Measurements from ENCODE around the gene KIF2A.

The KIF2A gene

DNA sequence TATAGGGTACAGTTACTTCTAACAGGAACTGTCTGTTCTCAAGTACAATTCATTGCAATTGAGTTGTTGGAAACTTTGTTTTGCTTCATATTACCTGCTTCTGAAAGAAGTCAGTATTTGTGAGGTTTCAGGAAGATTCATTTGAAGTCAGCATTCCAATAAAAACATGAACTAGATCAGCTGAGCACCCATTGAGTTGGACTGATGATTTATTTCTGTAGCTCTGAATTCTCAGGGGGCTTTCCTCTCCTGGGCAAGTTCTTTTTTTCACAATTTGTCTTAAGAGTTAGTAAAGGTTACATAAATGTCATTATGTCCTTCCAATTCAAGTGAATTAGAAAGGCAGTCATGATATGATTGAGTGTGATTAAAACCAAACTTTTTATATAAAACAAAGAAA lies 16.2 kb upstream of the KIF2A start:
- no peak for DNase-seq (ENCODE audit: extremely low read depth in 1 of 2, low read depth in 1 of 2)

DNA sequence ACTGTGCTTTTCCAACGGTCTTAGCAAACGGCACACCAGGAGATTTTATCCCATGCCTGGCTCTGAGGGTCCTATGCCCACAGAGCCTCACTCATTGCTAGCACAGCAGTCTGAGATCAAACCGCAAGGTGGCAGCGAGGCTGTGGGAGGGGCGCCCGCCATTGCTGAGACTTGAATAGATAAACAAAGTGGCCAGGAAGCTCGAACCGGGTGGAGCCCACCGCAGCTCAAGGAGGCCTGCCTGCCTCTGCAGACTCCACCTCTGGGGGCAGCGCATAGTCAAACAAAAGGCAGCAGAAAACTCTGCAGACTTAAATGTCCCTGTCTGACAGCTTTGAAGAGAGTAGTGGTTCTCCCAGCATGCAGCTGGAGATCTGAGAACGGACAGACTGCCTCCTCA lies 14.2 kb upstream of the KIF2A start:
- DNase-seq (ENCODE audit: extremely low read depth in 1 of 2, low read depth in 1 of 2) = peak; percentile 26 to 58

DNA sequence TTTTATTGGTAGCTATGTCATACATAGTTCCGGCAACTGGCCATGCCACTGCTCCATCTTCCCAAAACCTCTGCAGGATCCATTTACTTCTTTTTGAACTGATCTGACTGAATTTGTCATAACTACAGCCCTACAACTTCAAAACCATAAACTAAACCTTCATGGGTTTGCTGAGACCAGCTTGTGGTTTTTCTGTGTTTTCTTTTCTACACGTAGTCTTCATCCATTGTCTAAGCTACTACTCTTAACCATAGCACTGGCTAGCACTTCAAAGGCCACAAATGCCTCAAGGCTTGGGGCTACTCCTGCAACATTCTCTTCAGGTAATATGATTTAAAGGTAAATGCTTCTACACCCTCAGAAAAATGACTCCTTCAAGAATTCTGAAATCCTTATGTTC lies 9.0 kb upstream of the KIF2A start:
- no peak for DNase-seq (ENCODE audit: extremely low read depth in 1 of 2, low read depth in 1 of 2)

DNA sequence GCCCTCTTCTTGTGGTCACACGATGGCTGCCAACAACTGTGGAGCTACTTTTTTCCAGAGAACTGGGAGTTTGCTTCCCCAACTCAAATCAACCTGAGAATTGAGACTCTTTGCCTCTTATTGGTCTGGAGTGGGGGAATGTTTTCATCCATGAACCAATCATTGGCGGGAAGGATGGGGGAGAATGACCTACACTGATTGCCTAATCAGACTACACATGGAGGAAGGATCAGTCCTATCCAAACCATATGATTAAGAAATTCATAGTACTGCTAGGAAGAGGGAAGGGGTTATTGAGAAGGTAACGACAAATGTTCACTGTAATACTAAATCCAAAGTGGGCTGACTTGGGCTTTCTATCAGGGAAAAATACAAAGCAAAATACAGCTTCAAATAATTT lies 7.9 kb upstream of the KIF2A start:
- no peak for DNase-seq (ENCODE audit: extremely low read depth in 1 of 2, low read depth in 1 of 2)

DNA sequence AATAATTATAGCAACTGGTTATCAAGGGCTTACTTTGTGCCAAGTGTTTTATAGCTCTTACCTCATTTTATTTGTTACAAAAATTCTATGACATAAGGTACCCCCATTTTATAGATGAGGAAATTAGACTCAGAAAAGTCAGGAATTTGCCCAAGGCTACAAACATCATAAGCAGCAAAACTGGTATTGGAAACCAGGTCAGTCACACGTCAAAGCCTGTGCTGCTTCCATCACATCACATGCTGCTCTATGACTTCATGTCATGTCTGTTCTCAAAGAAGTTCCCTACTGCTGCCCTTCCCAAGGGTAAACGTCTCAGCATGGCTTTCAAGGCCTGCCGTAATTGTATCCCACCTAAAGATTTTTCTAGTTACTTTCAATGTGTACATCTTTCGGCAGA lies 6.9 kb upstream of the KIF2A start:
- DNase-seq (ENCODE audit: extremely low read depth in 1 of 2, low read depth in 1 of 2) = no peak

DNA sequence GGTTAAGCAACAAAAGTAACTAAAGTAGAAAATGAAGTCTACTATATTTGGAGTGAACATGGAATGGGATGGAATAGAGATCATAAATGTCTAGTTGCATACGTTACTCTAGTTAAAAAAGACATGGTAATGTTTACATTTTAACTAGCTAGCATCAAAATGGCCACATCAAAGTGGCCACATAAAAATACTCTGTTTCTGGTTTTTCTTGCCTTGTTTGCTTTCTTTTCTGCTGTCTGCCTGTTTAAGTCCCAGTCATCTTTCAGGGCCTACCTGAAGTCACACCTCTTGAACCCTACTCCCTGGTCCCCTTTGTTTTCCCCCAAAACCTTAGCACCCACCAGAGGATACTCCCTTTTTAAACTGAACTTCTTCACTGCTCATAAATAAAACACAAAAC lies 6.4 kb upstream of the KIF2A start:
- DNase-seq (ENCODE audit: extremely low read depth in 1 of 2, low read depth in 1 of 2) = no peak

DNA sequence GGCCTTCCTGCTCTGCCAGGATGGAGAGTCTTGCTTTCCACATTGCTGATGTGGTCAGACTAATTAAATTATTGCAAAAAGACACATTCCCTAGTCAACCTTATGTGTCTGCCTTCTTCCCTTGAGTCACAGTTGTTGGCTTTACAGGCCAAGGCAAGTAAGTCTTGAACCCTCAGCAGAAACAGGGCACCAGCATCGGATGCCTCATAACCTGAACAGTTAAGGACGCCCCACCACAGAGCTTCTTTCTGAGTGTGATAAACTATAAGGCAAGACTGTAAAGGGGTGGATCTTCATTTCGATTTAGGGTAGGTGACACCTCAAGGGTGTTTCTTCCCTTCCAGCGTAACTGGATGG lies 670 bp upstream of the KIF2A start:
- DNase-seq (ENCODE audit: extremely low read depth in 1 of 2, low read depth in 1 of 2) = no peak

DNA sequence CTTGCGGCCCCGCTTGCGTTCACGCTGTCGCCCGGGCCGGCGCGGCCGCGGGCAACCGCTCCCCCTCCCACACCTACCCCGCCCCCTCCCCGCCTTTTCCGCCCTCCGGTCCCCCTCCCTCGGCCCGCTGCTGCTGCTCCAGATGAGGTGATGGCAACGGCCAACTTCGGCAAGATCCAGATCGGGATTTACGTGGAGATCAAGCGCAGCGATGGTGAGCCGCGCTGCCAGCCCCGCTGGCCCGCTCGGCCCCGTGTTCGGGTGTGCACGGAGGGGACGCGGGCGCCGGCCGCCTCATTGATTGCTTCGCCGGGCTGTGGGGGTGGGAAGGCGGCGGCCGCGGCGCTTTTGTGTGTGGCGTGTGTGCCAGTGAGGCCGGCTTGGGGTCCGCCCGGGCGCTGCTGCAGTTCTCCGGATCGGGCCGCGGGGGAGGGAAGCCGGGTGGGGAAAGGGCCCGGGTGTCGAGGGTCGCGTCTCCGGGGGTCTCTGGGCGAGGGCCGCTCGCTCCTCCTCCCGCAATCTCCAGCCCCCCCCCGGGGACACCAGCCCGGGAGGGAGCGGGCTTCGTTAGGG lies 403 bp downstream of the KIF2A start:
- no peak for DNase-seq (ENCODE audit: extremely low read depth in 1 of 2, low read depth in 1 of 2)

DNA sequence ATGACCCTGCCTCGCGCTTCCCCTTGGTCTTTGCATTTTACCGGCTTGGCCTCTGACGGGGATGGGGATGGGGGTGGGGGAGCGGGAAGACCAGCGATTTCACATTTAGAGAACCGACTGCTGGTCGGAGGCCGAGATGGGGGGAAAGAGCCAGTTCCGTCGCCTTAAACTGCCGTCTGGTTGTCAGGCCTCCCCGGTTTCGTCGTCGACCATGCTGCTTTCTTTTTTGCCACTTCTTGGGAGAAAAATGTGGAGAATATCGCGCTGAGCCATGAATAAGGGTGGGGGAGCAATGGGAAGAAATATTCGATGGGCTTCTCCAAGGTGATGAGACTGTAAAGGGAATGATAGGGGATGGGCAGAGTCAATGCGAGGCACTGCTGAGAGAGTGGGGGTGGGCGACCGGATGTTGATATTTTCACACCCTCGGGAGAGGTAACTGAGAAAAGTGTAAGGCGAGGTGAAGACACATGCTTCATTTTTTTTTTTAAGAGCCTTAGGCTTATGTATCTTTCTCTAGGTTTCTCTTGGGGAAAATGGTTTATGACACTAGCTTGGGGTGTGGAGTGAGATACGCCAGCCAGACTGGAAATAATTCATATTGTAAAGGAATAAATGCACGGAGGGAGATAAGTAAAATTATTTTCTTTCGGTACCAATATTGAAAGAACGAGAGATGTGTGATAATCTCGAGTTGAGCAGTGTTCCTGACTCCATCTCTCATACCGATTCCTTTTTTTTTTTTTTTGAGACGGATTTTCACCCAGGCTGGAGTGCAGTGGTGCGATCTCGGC lies 1.1 kb downstream of the KIF2A start:
- DNase-seq (ENCODE audit: extremely low read depth in 1 of 2, low read depth in 1 of 2) = peak in 1 of 2 donors; percentile 37

DNA sequence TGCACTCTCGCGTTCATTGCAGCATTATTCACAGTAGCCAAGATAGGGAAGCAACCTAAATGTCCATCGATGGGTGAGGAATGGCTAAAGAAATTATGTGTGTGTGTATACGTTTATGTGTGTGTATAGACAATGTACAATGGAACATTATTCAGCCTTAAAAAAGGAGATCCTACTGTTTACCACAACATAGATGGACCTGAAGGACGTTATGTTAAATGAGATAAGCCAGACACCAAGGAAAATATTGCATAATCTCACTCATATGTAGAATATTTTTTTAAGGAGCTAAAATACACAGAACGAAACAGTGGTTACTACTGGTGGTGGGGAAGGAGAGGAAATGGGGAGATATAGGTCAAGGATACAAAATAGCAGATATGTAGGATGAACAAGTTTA lies 2.4 kb downstream of the KIF2A start:
- no peak for DNase-seq (ENCODE audit: extremely low read depth in 1 of 2, low read depth in 1 of 2)

DNA sequence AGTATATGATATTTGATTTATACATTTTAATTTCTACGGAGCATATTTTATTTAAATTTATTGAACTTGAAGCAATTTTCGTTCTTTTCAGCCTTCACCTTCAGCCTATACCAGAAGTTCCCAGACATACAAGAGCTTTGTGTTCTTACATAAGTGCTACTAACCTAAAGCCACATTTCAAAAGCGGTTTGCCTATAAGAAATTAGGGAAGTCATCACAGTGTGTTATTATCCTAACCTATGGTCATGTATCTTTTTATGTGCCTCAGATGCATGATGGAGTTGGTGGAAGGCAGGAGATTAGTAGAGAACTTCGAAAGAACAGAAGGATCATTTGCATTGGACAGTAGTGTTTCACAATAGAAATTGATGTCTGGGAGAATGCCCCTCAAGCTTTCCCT lies 3.1 kb downstream of the KIF2A start:
- DNase-seq (ENCODE audit: extremely low read depth in 1 of 2, low read depth in 1 of 2) = no peak

DNA sequence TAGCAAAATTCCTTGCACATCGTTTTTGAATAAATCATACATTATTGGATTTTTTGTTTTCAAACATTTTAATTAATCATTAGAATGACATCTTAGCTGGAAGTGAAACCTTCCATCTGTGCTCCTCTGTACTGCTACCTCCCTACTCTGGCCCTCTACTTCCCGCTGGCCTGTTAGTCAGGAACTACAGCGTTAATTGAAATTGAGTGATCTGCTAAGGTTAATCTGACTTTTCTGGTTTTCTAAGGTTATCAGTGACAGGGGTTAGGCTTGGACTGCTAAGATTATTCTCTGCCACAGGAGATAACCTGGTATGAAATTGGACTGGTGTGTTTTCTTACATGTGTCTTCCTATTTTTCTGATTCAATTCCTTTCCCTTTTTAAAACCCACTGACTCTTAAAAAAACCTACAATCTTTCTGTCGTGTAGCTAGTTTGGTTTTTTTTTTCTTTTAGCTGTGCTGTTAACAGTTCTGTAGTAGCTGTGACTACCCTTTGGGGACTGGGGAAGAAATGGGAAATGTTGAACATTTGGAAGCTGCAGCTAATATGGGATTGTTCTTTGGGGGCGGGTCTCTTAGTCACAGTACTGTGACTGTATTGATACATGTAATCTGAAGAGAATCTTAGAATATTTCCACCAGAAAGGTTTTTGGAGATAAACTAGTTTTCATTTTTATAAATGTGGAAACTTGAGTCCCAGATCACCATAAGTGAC lies 4.6 kb downstream of the KIF2A start:
- DNase-seq (ENCODE audit: extremely low read depth in 1 of 2, low read depth in 1 of 2) = no peak

DNA sequence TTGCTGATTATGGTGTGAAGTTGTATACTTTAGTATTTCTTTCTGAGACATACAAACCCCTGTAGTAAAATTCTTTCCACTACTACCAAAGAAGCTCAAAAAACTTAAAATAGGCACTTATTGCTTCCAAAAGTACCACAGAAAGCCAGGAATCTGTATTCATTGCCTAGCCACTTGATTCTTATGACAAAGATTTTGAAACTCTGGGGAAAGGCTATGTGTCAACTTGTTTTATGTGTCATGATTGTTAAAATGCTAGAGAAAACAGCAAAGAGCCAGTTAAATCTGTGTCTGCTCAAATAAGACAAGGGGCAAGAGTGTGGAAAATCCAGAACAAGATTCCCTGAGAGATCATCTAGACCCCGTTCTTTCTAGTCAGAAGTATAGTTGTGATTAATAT lies 6.0 kb downstream of the KIF2A start:
- DNase-seq (ENCODE audit: extremely low read depth in 1 of 2, low read depth in 1 of 2) = no peak

DNA sequence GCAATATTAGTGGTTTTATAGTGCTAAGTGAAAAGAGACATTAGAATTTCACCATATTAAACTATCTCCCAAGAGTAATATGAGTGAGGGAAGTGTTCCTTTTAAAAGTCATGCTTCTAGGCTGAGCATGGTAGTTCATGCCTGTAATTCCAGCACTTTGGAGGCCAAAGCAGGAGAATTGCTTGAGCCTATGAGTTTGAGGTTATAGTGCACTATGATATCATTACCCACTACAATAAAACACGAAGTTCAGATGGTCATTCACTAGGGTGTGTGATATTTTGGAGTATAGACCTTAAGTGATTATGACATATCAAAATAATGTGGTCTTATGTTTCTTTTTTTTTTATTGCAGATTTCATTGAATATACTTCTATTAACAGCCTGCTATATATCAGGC lies 6.7 kb downstream of the KIF2A start:
- DNase-seq (ENCODE audit: extremely low read depth in 1 of 2, low read depth in 1 of 2) = no peak

DNA sequence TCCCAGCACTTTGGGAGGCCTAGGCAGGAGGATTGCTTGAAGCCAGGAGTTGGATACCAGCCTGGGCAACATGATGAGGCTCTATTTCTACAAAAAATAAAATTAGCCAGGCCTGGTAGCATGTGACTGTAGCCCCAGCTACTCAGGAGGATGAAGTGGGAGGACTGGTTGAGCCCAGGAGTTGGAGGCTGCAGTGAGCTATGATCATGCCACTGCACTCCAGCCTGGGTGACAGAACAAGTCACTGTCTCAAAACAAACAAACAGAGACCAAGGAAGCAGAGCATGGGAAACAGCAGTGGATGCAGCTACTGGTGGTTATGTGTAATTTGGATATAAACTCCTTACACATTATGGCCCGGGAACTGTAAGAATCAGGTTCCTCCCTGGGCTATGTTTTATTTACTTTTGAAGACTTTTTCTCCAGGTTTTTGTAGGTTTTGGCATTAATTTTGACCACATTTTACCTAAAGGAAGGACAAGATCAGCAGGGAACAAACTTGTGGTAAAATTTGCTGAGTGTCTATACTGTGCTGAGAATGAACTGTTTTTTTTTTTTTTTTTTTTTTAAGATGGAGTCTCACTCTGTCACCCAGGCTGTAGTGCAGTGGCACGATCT lies 8.3 kb downstream of the KIF2A start:
- no peak for DNase-seq (ENCODE audit: extremely low read depth in 1 of 2, low read depth in 1 of 2)

DNA sequence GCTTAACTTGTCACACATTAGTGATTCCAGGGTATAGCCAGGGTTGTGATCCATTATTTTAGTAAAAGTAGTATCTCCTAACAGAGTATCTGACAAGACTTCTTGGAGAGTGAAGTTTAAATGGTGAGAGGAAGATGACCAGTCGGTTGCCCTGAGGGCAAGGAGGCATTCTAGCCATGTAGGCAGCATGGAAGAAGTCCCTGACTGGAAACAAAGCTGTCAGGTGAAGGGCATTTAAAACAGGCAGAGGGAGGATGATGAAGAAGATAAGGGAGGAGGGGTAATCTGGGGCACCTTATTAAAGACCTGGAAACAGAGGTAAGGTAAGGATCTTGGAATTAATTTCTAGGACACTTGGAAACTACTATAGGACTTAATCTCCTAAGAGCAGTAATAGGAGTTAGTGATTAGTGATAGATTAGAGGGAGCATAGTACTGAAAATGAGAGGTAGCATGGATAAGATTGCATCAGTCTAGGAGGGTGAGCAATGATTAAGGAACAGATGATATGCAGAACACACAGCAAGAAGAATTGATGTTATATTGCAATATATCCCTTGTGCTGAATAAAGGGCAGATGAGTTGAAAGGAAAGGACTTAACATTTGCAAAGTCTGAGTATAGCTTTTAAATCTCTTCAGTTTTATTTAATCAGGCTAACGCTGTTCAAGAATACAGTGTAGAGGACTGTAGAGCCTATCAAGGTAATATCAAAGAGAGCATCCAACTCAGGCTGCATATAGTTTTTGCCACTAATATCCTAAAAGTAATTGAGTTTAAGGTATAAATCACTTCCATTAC lies 9.6 kb downstream of the KIF2A start:
- no peak for DNase-seq (ENCODE audit: extremely low read depth in 1 of 2, low read depth in 1 of 2)

DNA sequence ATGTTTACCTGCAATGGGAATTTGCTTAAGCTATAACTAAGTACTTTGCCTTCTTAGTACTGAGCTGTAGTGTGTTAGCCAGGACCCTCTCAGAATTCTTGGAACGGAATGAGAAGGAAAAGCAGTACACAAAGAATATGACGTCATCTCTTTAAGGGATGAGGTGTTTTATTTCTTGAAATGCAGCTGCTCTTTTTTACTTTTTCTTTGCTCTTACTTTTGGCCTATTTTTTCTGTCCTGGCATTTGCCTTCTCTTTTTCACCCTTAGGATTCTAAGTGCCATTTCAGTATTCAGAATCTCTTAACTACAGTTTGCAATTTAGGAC lies 10.1 kb downstream of the KIF2A start:
- DNase-seq (ENCODE audit: extremely low read depth in 1 of 2, low read depth in 1 of 2) = no peak

DNA sequence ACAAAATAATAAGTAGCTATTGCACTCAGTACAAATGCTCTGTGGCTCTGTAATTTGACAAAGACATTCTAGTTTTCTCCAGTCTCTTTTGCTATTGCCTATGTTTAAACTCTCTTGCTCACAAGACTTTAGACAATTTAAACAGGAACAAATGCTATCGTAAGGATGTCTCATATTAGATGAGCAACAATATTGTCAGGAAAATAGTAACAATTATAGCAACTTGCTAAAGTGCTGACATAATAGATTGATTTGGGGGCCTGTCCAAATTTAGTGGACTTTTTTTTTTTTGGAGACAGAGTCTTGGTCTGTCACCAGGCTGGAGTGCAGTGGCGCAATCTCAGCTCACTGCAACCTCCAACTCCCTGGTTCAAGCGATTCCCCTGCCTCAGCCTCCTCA lies 11.8 kb downstream of the KIF2A start:
- DNase-seq (ENCODE audit: extremely low read depth in 1 of 2, low read depth in 1 of 2) = no peak

DNA sequence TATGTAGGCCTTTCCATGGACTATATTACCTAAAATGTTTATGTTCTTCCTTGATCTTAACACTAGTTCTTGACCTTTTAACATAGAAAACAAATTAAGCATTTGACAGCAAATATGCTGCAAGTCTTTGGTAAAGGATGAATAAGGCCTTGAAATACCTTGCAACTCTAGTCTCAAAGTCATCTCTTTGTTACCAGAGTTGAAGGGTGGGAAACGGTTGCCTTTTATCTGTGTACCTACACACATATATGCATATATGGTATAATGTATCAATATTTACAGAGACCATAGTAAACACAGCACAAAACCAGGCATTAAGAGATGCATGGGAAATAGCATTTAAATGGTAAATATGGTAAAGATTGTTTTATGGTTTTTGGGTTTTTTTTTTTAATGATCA lies 16.5 kb downstream of the KIF2A start:
- DNase-seq (ENCODE audit: extremely low read depth in 1 of 2, low read depth in 1 of 2) = no peak

DNA sequence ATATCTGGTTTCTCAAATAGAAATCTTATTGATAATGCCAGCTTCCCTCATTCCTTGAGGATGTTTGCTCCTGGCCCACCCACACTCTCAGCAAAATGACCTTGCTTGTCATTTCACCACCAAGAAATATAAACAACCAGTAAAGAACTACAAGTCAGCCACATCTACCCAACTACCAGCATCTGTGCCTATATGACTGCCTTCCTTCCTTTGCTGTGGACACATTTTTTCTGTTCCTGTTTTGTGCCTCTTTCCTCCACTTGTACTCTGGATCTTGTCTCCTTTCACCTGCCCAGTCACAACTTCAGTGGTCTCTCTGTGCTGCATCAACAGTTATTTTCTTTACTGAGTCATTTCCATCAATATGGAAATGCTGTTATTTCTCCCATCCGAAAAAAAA lies 20.3 kb downstream of the KIF2A start:
- no peak for DNase-seq (ENCODE audit: extremely low read depth in 1 of 2, low read depth in 1 of 2)

DNA sequence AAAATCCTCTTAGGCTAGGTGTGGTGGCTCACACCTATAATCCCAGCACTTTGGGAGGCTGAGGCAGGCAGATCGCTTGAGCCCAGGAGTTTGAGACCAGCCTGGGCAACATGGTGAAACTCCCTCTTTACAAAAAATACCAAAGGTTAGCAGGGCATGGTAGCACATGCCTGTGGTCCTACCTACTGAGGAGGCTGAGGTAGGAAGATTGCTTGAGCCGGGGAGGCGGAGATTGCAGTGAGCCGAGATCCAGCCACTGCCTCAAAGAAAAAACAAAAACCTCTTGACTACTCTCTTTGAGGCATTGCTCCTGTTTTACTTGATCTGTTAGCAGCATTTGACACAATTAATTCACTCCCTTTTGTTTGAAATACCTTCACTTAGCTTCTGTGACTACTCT lies 20.7 kb downstream of the KIF2A start:
- no peak for DNase-seq (ENCODE audit: extremely low read depth in 1 of 2, low read depth in 1 of 2)

All from activated CD8-positive, alpha-beta memory T cell treated with anti-CD3 and anti-CD28 coated beads for 1 hour (primary cell).